Trophoblast cell (in vitro differentiated cells and primary cell): ENCODE measurements around the gene WNT3A.

Source experiments
- DNase-seq, 2 donors: peaks; one replicate each; pipeline ENCODE4 v3.0.0-alpha.2; 2016
- H2AFZ ChIP-seq: 2 replicates; pipeline ENCODE4 v1.6.1; 2013; ENCODE audit warnings: low read length, moderate library complexity, mild to moderate bottlenecking; ENCODE audit not compliant: insufficient read depth, poor library complexity
- H2AK5ac ChIP-seq: 2 replicates; pipeline ENCODE4 v1.6.1; 2013; ENCODE audit warnings: mild to moderate bottlenecking, low read length
- H2BK120ac ChIP-seq: 2 replicates; pipeline ENCODE4 v1.6.1; 2013; ENCODE audit warnings: low read length, mild to moderate bottlenecking, moderate library complexity; ENCODE audit not compliant: insufficient read depth, poor library complexity
- H2BK12ac ChIP-seq: 2 replicates; pipeline ENCODE4 v1.6.1; 2013; ENCODE audit warnings: mild to moderate bottlenecking, low read length, moderate library complexity
- H2BK5ac ChIP-seq: 2 replicates; pipeline ENCODE4 v1.6.1; 2013; ENCODE audit warnings: low read length, low read depth, moderate library complexity, mild to moderate bottlenecking; ENCODE audit not compliant: poor library complexity
- H3K14ac ChIP-seq: 2 replicates; pipeline ENCODE4 v1.6.1; 2013; ENCODE audit warnings: mild to moderate bottlenecking, low read length
- H3K18ac ChIP-seq: 2 replicates; pipeline ENCODE4 v1.6.1; 2013; ENCODE audit warnings: mild to moderate bottlenecking, low read length
- H3K23ac ChIP-seq: 2 replicates; pipeline ENCODE4 v1.6.1; 2013; ENCODE audit warnings: low read length
- H3K27ac ChIP-seq: 2 replicates; pipeline ENCODE4 v1.5.1; 2013; ENCODE audit warnings: low read depth, mild to moderate bottlenecking, inconsistent platforms, low read length, moderate library complexity
- H3K27me3 ChIP-seq: 2 replicates; pipeline ENCODE4 v1.6.1; 2013; ENCODE audit warnings: inconsistent platforms, mild to moderate bottlenecking, low read length, moderate library complexity; ENCODE audit not compliant: insufficient read depth
- H3K36me3 ChIP-seq, 2 experiments: 1 replicate in 1 of 2; 2 replicates in 1 of 2; pipeline ENCODE4 v1.6.1; 2013; ENCODE audit warnings: low read length in 2 of 2, mild to moderate bottlenecking in 2 of 2, moderate library complexity in 1 of 2; ENCODE audit not compliant: insufficient read depth in 2 of 2, control insufficient read depth in 1 of 2
- H3K4ac ChIP-seq: 2 replicates; pipeline ENCODE4 v1.6.1; 2013; ENCODE audit warnings: low read depth, mild to moderate bottlenecking, low read length, moderate library complexity
- H3K4me1 ChIP-seq, 2 experiments: 1 replicate in 1 of 2; 2 replicates in 1 of 2; pipeline ENCODE4 v1.6.1; 2013; ENCODE audit warnings: low read length in 2 of 2, mild to moderate bottlenecking in 2 of 2, moderate library complexity in 1 of 2; ENCODE audit not compliant: insufficient read depth in 2 of 2, control insufficient read depth in 1 of 2
- H3K4me2 ChIP-seq: 2 replicates; pipeline ENCODE4 v1.6.1; 2013; ENCODE audit warnings: inconsistent platforms, mild to moderate bottlenecking, low read length, moderate library complexity
- H3K4me3 ChIP-seq: 2 replicates; pipeline ENCODE4 v1.5.1; 2013; ENCODE audit warnings: mild to moderate bottlenecking, low read depth, low read length, inconsistent platforms
- H3K79me1 ChIP-seq: one replicate; pipeline ENCODE4 v1.6.1; 2013; ENCODE audit warnings: low read length
- H3K79me2 ChIP-seq: 2 replicates; pipeline ENCODE4 v1.6.1; 2013; ENCODE audit warnings: low read length, mild to moderate bottlenecking; ENCODE audit not compliant: control insufficient read depth, insufficient read depth, poor library complexity
- H3K9ac ChIP-seq: 2 replicates; pipeline ENCODE4 v1.6.1; 2013; ENCODE audit warnings: mild to moderate bottlenecking, low read length
- H3K9me3 ChIP-seq: 2 replicates; pipeline ENCODE4 v1.6.1; 2013; ENCODE audit warnings: low read depth, mild to moderate bottlenecking, control low read depth, inconsistent platforms, low read length; ENCODE audit not compliant: insufficient read depth
- H4K12ac ChIP-seq: 2 replicates; pipeline ENCODE4 v1.6.1; 2013; ENCODE audit warnings: low read depth, mild to moderate bottlenecking, low read length, moderate library complexity
- H4K8ac ChIP-seq: 2 replicates; pipeline ENCODE4 v1.6.1; 2013; ENCODE audit warnings: low read depth, mild to moderate bottlenecking, low read length, moderate library complexity
- H4K91ac ChIP-seq: one replicate; pipeline ENCODE4 v1.6.1; 2013; ENCODE audit warnings: low read depth, mild to moderate bottlenecking, low read length, moderate library complexity
- WGBS: extraction: QIAGEN DNeasy Blood & Tissue Kit; methylation state at CpG from one replicate; pipeline ENCODE4 v1.1.7; 2013; ENCODE audit warnings: missing lambda C conversion rate; ENCODE audit not compliant: insufficient read length, insufficient coverage; ENCODE audit errors: extremely low coverage; 5-methylcytosine and 5-hydroxymethylcytosine counted together

The WNT3A gene

GRCh38 chr1:228082918-228083870 is 76.4 kb downstream of the WNT3A start:
- H2AFZ ChIP-seq, result peak overlapping the region; percentile 68
- peaks cover 21 to 40% of the 10 kb centered on the region in 2 experiments for H3K4me1 ChIP-seq
- peak in 1 of 2 donors; percentile 37 for DNase-seq
- peak overlapping the region; percentile 78 for H3K27ac ChIP-seq
- peak overlapping the region; percentile 92 for H4K8ac ChIP-seq
- no peak overlapping the region for H3K23ac ChIP-seq
- peak overlapping the region; percentile 92 for H2BK120ac ChIP-seq
- WGBS, result no CpG with 5 or more reads among the region's 79 CpGs
- peak overlapping the region; percentile 83 for H3K9ac ChIP-seq
- H3K18ac ChIP-seq, result peak overlapping the region; percentile 79
- no peaks in the 10 kb centered on the region for H3K9me3 ChIP-seq
- H3K79me2 ChIP-seq, result peaks cover 50% of the 10 kb centered on the region
- H3K36me3 ChIP-seq, result peaks cover 8 to 12% of the 10 kb centered on the region in 2 experiments
- peaks cover 3% of the 10 kb centered on the region for H3K27me3 ChIP-seq
- H4K91ac ChIP-seq, result peak overlapping the region; percentile 95
- peak overlapping the region; percentile 100 for H3K4ac ChIP-seq
- no peak overlapping the region for H2BK12ac ChIP-seq
- H2AK5ac ChIP-seq, result peak overlapping the region; percentile 92
- peak overlapping the region; percentile 94 for H3K14ac ChIP-seq
- H3K4me2 ChIP-seq, result peak overlapping the region; percentile 90
- H3K4me3 ChIP-seq, result peak overlapping the region; percentile 96
- H3K79me1 ChIP-seq, result peaks cover 15% of the 10 kb centered on the region
- H2BK5ac ChIP-seq, result peak overlapping the region; percentile 89
- H4K12ac ChIP-seq, result peak overlapping the region; percentile 98

- Histone ChIP-seq H3K79me2 (peaks cover 55% of the 10 kb centered on the region), H3K9me3 (no peaks in the 10 kb centered on the region), H3K18ac (no peak overlapping the region), H3K27me3 (peaks cover 2% of the 10 kb centered on the region), H4K91ac (peak overlapping the region; percentile 95), H3K36me3 (peaks cover 13 to 17% of the 10 kb centered on the region in 2 experiments), H4K8ac (peak overlapping the region; percentile 92), H3K4ac (peak overlapping the region; percentile 100), H3K4me2 (peak overlapping the region; percentile 90), H3K79me1 (peaks cover 15% of the 10 kb centered on the region), H3K27ac (peak overlapping the region; percentile 14), H2BK12ac (no peak overlapping the region), H3K14ac (peak overlapping the region; percentile 94), H3K9ac (peak overlapping the region; percentile 83), H2AFZ (no peak overlapping the region), H4K12ac (peak overlapping the region; percentile 98), H3K4me3 (peak overlapping the region; percentile 96), H2BK5ac (no peak overlapping the region), H2BK120ac (no peak overlapping the region), H2AK5ac (no peak overlapping the region), H3K23ac (peak overlapping the region; percentile 52), H3K4me1 (peaks cover 25 to 45% of the 10 kb centered on the region in 2 experiments)
- DNase-seq, result peak in 1 of 2 donors; percentile 42
- no CpG with 5 or more reads among the region's 17 CpGs for WGBS
Measured at GRCh38 chr1:228083871-228084278, 77.1 kb downstream of the WNT3A start.

GRCh38 chr1:228084325-228084724 is 77.5 kb downstream of the WNT3A start:
- peak; percentile 77 to 86 for DNase-seq
- Histone ChIP-seq H4K91ac (no peak overlapping the region), H3K9ac (no peak overlapping the region), H3K4me3 (no peak overlapping the region), H3K18ac (no peak overlapping the region), H3K14ac (no peak overlapping the region), H4K12ac (no peak overlapping the region), H4K8ac (no peak overlapping the region), H3K36me3 (peaks cover 17% of the 10 kb centered on the region in 2 experiments), H2BK5ac (no peak overlapping the region), H3K9me3 (no peaks in the 10 kb centered on the region), H3K4ac (peak overlapping the region; percentile 100), H3K4me1 (peaks cover 29 to 50% of the 10 kb centered on the region in 2 experiments), H3K79me1 (peaks cover 15% of the 10 kb centered on the region), H2BK12ac (no peak overlapping the region), H3K79me2 (peaks cover 59% of the 10 kb centered on the region), H3K27me3 (no peaks in the 10 kb centered on the region), H2BK120ac (no peak overlapping the region), H3K27ac (peak overlapping the region; percentile 14), H2AK5ac (no peak overlapping the region), H3K23ac (peak overlapping the region; percentile 52), H2AFZ (no peak overlapping the region), H3K4me2 (peak overlapping the region; percentile 90)
- WGBS, result no CpG with 5 or more reads among the region's 3 CpGs

GRCh38 chr1:228084797-228085196 is 78.0 kb downstream of the WNT3A start:
- Histone ChIP-seq H3K18ac (no peak overlapping the region), H4K8ac (no peak overlapping the region)
- no CpG with 5 or more reads among the region's 5 CpGs for WGBS

More at GRCh38 chr1:228084797-228085196, 78.0 kb downstream of the WNT3A start:
- no peak overlapping the region for H2AK5ac ChIP-seq
- H3K9me3 ChIP-seq, result no peaks in the 10 kb centered on the region
- no peak overlapping the region for H2BK120ac ChIP-seq
- no peak overlapping the region for H3K23ac ChIP-seq
- H3K4me2 ChIP-seq, result peak overlapping the region; percentile 90
- H4K91ac ChIP-seq, result no peak overlapping the region
- peaks cover 64% of the 10 kb centered on the region for H3K79me2 ChIP-seq
- H3K27me3 ChIP-seq, result no peaks in the 10 kb centered on the region
- no peak overlapping the region for H3K14ac ChIP-seq
- H3K9ac ChIP-seq, result no peak overlapping the region
- no peak for DNase-seq
- peaks cover 17 to 19% of the 10 kb centered on the region in 2 experiments for H3K36me3 ChIP-seq
- H2AFZ ChIP-seq, result no peak overlapping the region
- H3K79me1 ChIP-seq, result peaks cover 15% of the 10 kb centered on the region
- H2BK12ac ChIP-seq, result no peak overlapping the region
- H2BK5ac ChIP-seq, result no peak overlapping the region
- no peak overlapping the region for H3K27ac ChIP-seq
- peaks cover 32 to 53% of the 10 kb centered on the region in 2 experiments for H3K4me1 ChIP-seq
- H3K4me3 ChIP-seq, result no peak overlapping the region
- H3K4ac ChIP-seq, result peak overlapping the region; percentile 100
- no peak overlapping the region for H4K12ac ChIP-seq
